Inferior parietal cortex (tissue), 1 donor: ENCODE data around the gene METTL23.
"Not testable (repeated sequence)": the region's sequence is repeated elsewhere in the genome, so short reads cannot be mapped to it uniquely, and the experiment has no call there.

Experiments used
- DNase-seq: peaks from one replicate; pipeline ENCODE4 v3.0.0-alpha.2; 2016; ENCODE audit errors: extremely low spot score

METTL23 gene

GRCh38 chr17:76734080-76734840, 7.6 kb downstream of the METTL23 start:
- DNase-seq: no peak

GRCh38 chr17:76735006-76735405, 8.4 kb downstream of the METTL23 start:
- no peak for DNase-seq

- DNase-seq: no peak
Measured at GRCh38 chr17:76735586-76736348, 9.1 kb downstream of the METTL23 start.

GRCh38 chr17:76736349-76737081, 9.9 kb downstream of the METTL23 start:
- DNase-seq: no peak

- DNase-seq: peak; percentile 98
Measured at GRCh38 chr17:76737082-76737675, 10.5 kb downstream of the METTL23 start, which contains the start of gene SRSF2. Gene SRSF2 (minus strand): TSS chr17:76737331. CDS start chr17:76737160, 171 bp downstream.

- DNase-seq: peak; percentile 84
Measured at GRCh38 chr17:76737676-76738467, 11.2 kb downstream of the METTL23 start, which contains the start of gene MFSD11. Gene MFSD11 (plus strand): TSS chr17:76738119. CDS start chr17:76738353, 234 bp downstream.

GRCh38 chr17:76738468-76738850, 11.8 kb downstream of the METTL23 start:
- DNase-seq: no peak

- DNase-seq: not testable (repeated sequence)
Measured at GRCh38 chr17:76739568-76740115, 13.0 kb downstream of the METTL23 start.

GRCh38 chr17:76740329-76741118, 13.9 kb downstream of the METTL23 start:
- DNase-seq: no peak

GRCh38 chr17:76742958-76743357, 16.3 kb downstream of the METTL23 start:
- DNase-seq: no peak

- no peak for DNase-seq
Measured at GRCh38 chr17:76744747-76745146, 18.1 kb downstream of the METTL23 start.

GRCh38 chr17:76745785-76746184, 19.1 kb downstream of the METTL23 start:
- not testable (repeated sequence) for DNase-seq

- no peak for DNase-seq
Measured at GRCh38 chr17:76747716-76748363, 21.2 kb downstream of the METTL23 start.

- DNase-seq: no peak
Measured at GRCh38 chr17:76748657-76749056, 22.0 kb downstream of the METTL23 start.

GRCh38 chr17:76751416-76751993, 24.9 kb downstream of the METTL23 start:
- DNase-seq: no peak

- no peak for DNase-seq
Measured at GRCh38 chr17:76752006-76752405, 25.4 kb downstream of the METTL23 start.

GRCh38 chr17:76753061-76753961, 26.7 kb downstream of the METTL23 start:
- DNase-seq: no peak

- DNase-seq: no peak
Measured at GRCh38 chr17:76755285-76755684, 28.6 kb downstream of the METTL23 start.
